Trophoblast cell (in vitro differentiated cells and primary cell): ENCODE data around the gene PTPRM.

Experiments
- DNase-seq, 2 donors: peaks; one replicate each; pipeline ENCODE4 v3.0.0-alpha.2; 2016
- H2AFZ ChIP-seq: 2 replicates; pipeline ENCODE4 v1.6.1; 2013; ENCODE audit warnings: low read length, moderate library complexity, mild to moderate bottlenecking; ENCODE audit not compliant: insufficient read depth, poor library complexity
- H2AK5ac ChIP-seq: 2 replicates; pipeline ENCODE4 v1.6.1; 2013; ENCODE audit warnings: mild to moderate bottlenecking, low read length
- H2BK120ac ChIP-seq: 2 replicates; pipeline ENCODE4 v1.6.1; 2013; ENCODE audit warnings: low read length, mild to moderate bottlenecking, moderate library complexity; ENCODE audit not compliant: insufficient read depth, poor library complexity
- H2BK12ac ChIP-seq: 2 replicates; pipeline ENCODE4 v1.6.1; 2013; ENCODE audit warnings: mild to moderate bottlenecking, low read length, moderate library complexity
- H2BK5ac ChIP-seq: 2 replicates; pipeline ENCODE4 v1.6.1; 2013; ENCODE audit warnings: low read length, low read depth, moderate library complexity, mild to moderate bottlenecking; ENCODE audit not compliant: poor library complexity
- H3K14ac ChIP-seq: 2 replicates; pipeline ENCODE4 v1.6.1; 2013; ENCODE audit warnings: mild to moderate bottlenecking, low read length
- H3K18ac ChIP-seq: 2 replicates; pipeline ENCODE4 v1.6.1; 2013; ENCODE audit warnings: mild to moderate bottlenecking, low read length
- H3K23ac ChIP-seq: 2 replicates; pipeline ENCODE4 v1.6.1; 2013; ENCODE audit warnings: low read length
- H3K27ac ChIP-seq: 2 replicates; pipeline ENCODE4 v1.5.1; 2013; ENCODE audit warnings: low read depth, mild to moderate bottlenecking, inconsistent platforms, low read length, moderate library complexity
- H3K27me3 ChIP-seq: 2 replicates; pipeline ENCODE4 v1.6.1; 2013; ENCODE audit warnings: inconsistent platforms, mild to moderate bottlenecking, low read length, moderate library complexity; ENCODE audit not compliant: insufficient read depth
- H3K36me3 ChIP-seq, 2 experiments: 1 replicate in 1 of 2; 2 replicates in 1 of 2; pipeline ENCODE4 v1.6.1; 2013; ENCODE audit warnings: low read length in 2 of 2, mild to moderate bottlenecking in 2 of 2, moderate library complexity in 1 of 2; ENCODE audit not compliant: insufficient read depth in 2 of 2, control insufficient read depth in 1 of 2
- H3K4ac ChIP-seq: 2 replicates; pipeline ENCODE4 v1.6.1; 2013; ENCODE audit warnings: low read depth, mild to moderate bottlenecking, low read length, moderate library complexity
- H3K4me1 ChIP-seq, 2 experiments: 1 replicate in 1 of 2; 2 replicates in 1 of 2; pipeline ENCODE4 v1.6.1; 2013; ENCODE audit warnings: low read length in 2 of 2, mild to moderate bottlenecking in 2 of 2, moderate library complexity in 1 of 2; ENCODE audit not compliant: insufficient read depth in 2 of 2, control insufficient read depth in 1 of 2
- H3K4me2 ChIP-seq: 2 replicates; pipeline ENCODE4 v1.6.1; 2013; ENCODE audit warnings: inconsistent platforms, mild to moderate bottlenecking, low read length, moderate library complexity
- H3K4me3 ChIP-seq: 2 replicates; pipeline ENCODE4 v1.5.1; 2013; ENCODE audit warnings: mild to moderate bottlenecking, low read depth, low read length, inconsistent platforms
- H3K79me1 ChIP-seq: one replicate; pipeline ENCODE4 v1.6.1; 2013; ENCODE audit warnings: low read length
- H3K79me2 ChIP-seq: 2 replicates; pipeline ENCODE4 v1.6.1; 2013; ENCODE audit warnings: low read length, mild to moderate bottlenecking; ENCODE audit not compliant: control insufficient read depth, insufficient read depth, poor library complexity
- H3K9ac ChIP-seq: 2 replicates; pipeline ENCODE4 v1.6.1; 2013; ENCODE audit warnings: mild to moderate bottlenecking, low read length
- H3K9me3 ChIP-seq: 2 replicates; pipeline ENCODE4 v1.6.1; 2013; ENCODE audit warnings: low read depth, mild to moderate bottlenecking, control low read depth, inconsistent platforms, low read length; ENCODE audit not compliant: insufficient read depth
- H4K12ac ChIP-seq: 2 replicates; pipeline ENCODE4 v1.6.1; 2013; ENCODE audit warnings: low read depth, mild to moderate bottlenecking, low read length, moderate library complexity
- H4K8ac ChIP-seq: 2 replicates; pipeline ENCODE4 v1.6.1; 2013; ENCODE audit warnings: low read depth, mild to moderate bottlenecking, low read length, moderate library complexity
- H4K91ac ChIP-seq: one replicate; pipeline ENCODE4 v1.6.1; 2013; ENCODE audit warnings: low read depth, mild to moderate bottlenecking, low read length, moderate library complexity
- WGBS: extraction: QIAGEN DNeasy Blood & Tissue Kit; methylation state at CpG from one replicate; pipeline ENCODE4 v1.1.7; 2013; ENCODE audit warnings: missing lambda C conversion rate; ENCODE audit not compliant: insufficient read length, insufficient coverage; ENCODE audit errors: extremely low coverage; 5-methylcytosine and 5-hydroxymethylcytosine counted together

The PTPRM gene

GRCh38 chr18:8400193-8400752 is 833.2 kb downstream of the PTPRM start:
- no CpG with 5 or more reads among the region's 17 CpGs for WGBS
- H3K79me1 ChIP-seq: no peaks in the 10 kb centered on the region
- H3K79me2 ChIP-seq: no peaks in the 10 kb centered on the region
- no peak overlapping the region for H4K8ac ChIP-seq
- H3K4me1 ChIP-seq: peaks cover 4 to 5% of the 10 kb centered on the region in 2 experiments
- no peak overlapping the region for H2AK5ac ChIP-seq
- no peak overlapping the region for H3K9ac ChIP-seq
- no peak overlapping the region for H2AFZ ChIP-seq
- H3K23ac ChIP-seq: no peak overlapping the region
- no peak overlapping the region for H2BK5ac ChIP-seq
- no peaks in the 10 kb centered on the region for H3K27me3 ChIP-seq
- H3K27ac ChIP-seq: no peak overlapping the region
- no peak for DNase-seq
- no peak overlapping the region for H3K18ac ChIP-seq
- H3K14ac ChIP-seq: no peak overlapping the region
- H2BK12ac ChIP-seq: no peak overlapping the region
- H3K4me3 ChIP-seq: no peak overlapping the region
- H4K12ac ChIP-seq: no peak overlapping the region
- H2BK120ac ChIP-seq: no peak overlapping the region
- H4K91ac ChIP-seq: no peak overlapping the region
- H3K36me3 ChIP-seq: peaks cover 5 to 10% of the 10 kb centered on the region in 2 experiments
- no peaks in the 10 kb centered on the region for H3K9me3 ChIP-seq
- no peak overlapping the region for H3K4me2 ChIP-seq
- no peak overlapping the region for H3K4ac ChIP-seq

GRCh38 chr18:8400825-8401224 is 833.7 kb downstream of the PTPRM start:
- peaks cover 4 to 5% of the 10 kb centered on the region in 2 experiments for H3K4me1 ChIP-seq
- no peak overlapping the region for H3K18ac ChIP-seq
- no peaks in the 10 kb centered on the region for H3K79me2 ChIP-seq
- no peak overlapping the region for H4K8ac ChIP-seq
- H3K4me2 ChIP-seq: no peak overlapping the region
- no peaks in the 10 kb centered on the region for H3K27me3 ChIP-seq
- no peak overlapping the region for H3K23ac ChIP-seq
- H3K36me3 ChIP-seq: peaks cover 1 to 8% of the 10 kb centered on the region in 2 experiments
- no peak overlapping the region for H4K91ac ChIP-seq
- no peak overlapping the region for H4K12ac ChIP-seq
- no peak overlapping the region for H2BK12ac ChIP-seq
- no peak overlapping the region for H3K4ac ChIP-seq
- no peak for DNase-seq
- H3K27ac ChIP-seq: no peak overlapping the region
- H2BK120ac ChIP-seq: no peak overlapping the region
- H2AK5ac ChIP-seq: no peak overlapping the region
- no peak overlapping the region for H2AFZ ChIP-seq
- no peak overlapping the region for H3K4me3 ChIP-seq
- no peaks in the 10 kb centered on the region for H3K79me1 ChIP-seq
- no peak overlapping the region for H3K9ac ChIP-seq
- H2BK5ac ChIP-seq: no peak overlapping the region
- H3K14ac ChIP-seq: no peak overlapping the region
- no peaks in the 10 kb centered on the region for H3K9me3 ChIP-seq
- no CpG with 5 or more reads among the region's 2 CpGs for WGBS

- no peak for DNase-seq
- Histone ChIP-seq H3K4me3 (no peak overlapping the region), H2AFZ (no peak overlapping the region), H3K4me1 (peaks cover 4 to 5% of the 10 kb centered on the region in 2 experiments), H3K4me2 (no peak overlapping the region), H3K9ac (no peak overlapping the region), H3K79me1 (no peaks in the 10 kb centered on the region), H3K79me2 (no peaks in the 10 kb centered on the region), H4K91ac (no peak overlapping the region), H3K9me3 (no peaks in the 10 kb centered on the region), H3K27me3 (no peaks in the 10 kb centered on the region), H3K36me3 (peaks cover 1 to 8% of the 10 kb centered on the region in 2 experiments), H2AK5ac (no peak overlapping the region), H4K8ac (no peak overlapping the region), H2BK120ac (no peak overlapping the region), H4K12ac (no peak overlapping the region), H2BK5ac (no peak overlapping the region), H3K27ac (no peak overlapping the region), H2BK12ac (no peak overlapping the region), H3K23ac (no peak overlapping the region), H3K14ac (no peak overlapping the region), H3K4ac (no peak overlapping the region), H3K18ac (no peak overlapping the region)
- no CpG with 5 or more reads among the region's 17 CpGs for WGBS
Observed at GRCh38 chr18:8401606-8402005, 834.5 kb downstream of the PTPRM start.

GRCh38 chr18:8402237-8402636 is 835.1 kb downstream of the PTPRM start:
- H3K79me1 ChIP-seq: no peaks in the 10 kb centered on the region
- no peak overlapping the region for H4K91ac ChIP-seq
- no peak overlapping the region for H3K23ac ChIP-seq
- no peak overlapping the region for H3K18ac ChIP-seq
- H2AK5ac ChIP-seq: no peak overlapping the region
- no CpG with 5 or more reads among the region's 4 CpGs for WGBS
- no peaks in the 10 kb centered on the region for H3K27me3 ChIP-seq
- H4K8ac ChIP-seq: no peak overlapping the region
- no peaks in the 10 kb centered on the region for H3K79me2 ChIP-seq
- H3K27ac ChIP-seq: no peak overlapping the region
- no peak overlapping the region for H3K9ac ChIP-seq
- no peaks in the 10 kb centered on the region for H3K4me1 ChIP-seq
- H3K9me3 ChIP-seq: no peaks in the 10 kb centered on the region
- H4K12ac ChIP-seq: no peak overlapping the region
- H3K4me3 ChIP-seq: no peak overlapping the region
- H2BK120ac ChIP-seq: no peak overlapping the region
- H3K4ac ChIP-seq: no peak overlapping the region
- no peak overlapping the region for H3K14ac ChIP-seq
- H2BK12ac ChIP-seq: no peak overlapping the region
- peaks cover 5 to 8% of the 10 kb centered on the region in 2 experiments for H3K36me3 ChIP-seq
- no peak for DNase-seq
- no peak overlapping the region for H2AFZ ChIP-seq
- H3K4me2 ChIP-seq: no peak overlapping the region
- no peak overlapping the region for H2BK5ac ChIP-seq
